GM11168 (cell line): ENCODE measurements around the gene ATP5F1E.

Source experiments
- in situ Hi-C: fragments of 300-500 bp; cut with MboI; formaldehyde crosslinking; loops from one replicate; pipeline ENCODE4 v1.12.0; 2022; ENCODE audit warnings: low sequenced_read_pairs; ENCODE audit not compliant: unreplicated experiment

Gene ATP5F1E

GRCh38 chr20:59032023-59032712 lies at the start of gene ATP5F1E:
ATP5F1E (minus strand) TSS chr20:59032335; CDS start chr20:59032251, 84 bp downstream.
- in situ Hi-C loops: no loop called here

GRCh38 chr20:59081036-59081435 lies 48.9 kb upstream of the ATP5F1E start:
- in situ Hi-C loops: no loop called here

GRCh38 chr20:59078231-59078630 lies 46.1 kb upstream of the ATP5F1E start:
- in situ Hi-C loops: no loop called here

GRCh38 chr20:59077705-59078104 lies 45.6 kb upstream of the ATP5F1E start:
- in situ Hi-C loops: no loop called here

GRCh38 chr20:59075934-59076508 lies 43.9 kb upstream of the ATP5F1E start:
- in situ Hi-C loops: no loop called here

GRCh38 chr20:59074456-59074855 lies 42.3 kb upstream of the ATP5F1E start:
- in situ Hi-C loops: no loop called here

- in situ Hi-C loops: no loop called here
Measured at GRCh38 chr20:59073582-59073981, 41.4 kb upstream of the ATP5F1E start.

GRCh38 chr20:59071216-59071615 lies 39.1 kb upstream of the ATP5F1E start:
- in situ Hi-C loops: no loop called here

- in situ Hi-C loops: no loop called here
Measured at GRCh38 chr20:59069026-59069425, 36.9 kb upstream of the ATP5F1E start.

GRCh38 chr20:59068534-59068933 lies 36.4 kb upstream of the ATP5F1E start:
- in situ Hi-C loops: no loop called here

- in situ Hi-C loops: no loop called here
Measured at GRCh38 chr20:59064214-59064722, 32.1 kb upstream of the ATP5F1E start.

GRCh38 chr20:59063358-59064213 lies 31.5 kb upstream of the ATP5F1E start:
- in situ Hi-C loops: no loop called here

- in situ Hi-C loops: no loop called here
Measured at GRCh38 chr20:59062081-59062480, 29.9 kb upstream of the ATP5F1E start.

GRCh38 chr20:59055302-59055701 lies 23.2 kb upstream of the ATP5F1E start:
- in situ Hi-C loops: no loop called here

GRCh38 chr20:59051666-59052185 lies 19.6 kb upstream of the ATP5F1E start:
- in situ Hi-C loops: no loop called here

GRCh38 chr20:59050437-59050836 lies 18.3 kb upstream of the ATP5F1E start:
- in situ Hi-C loops: no loop called here

- in situ Hi-C loops: no loop called here
Measured at GRCh38 chr20:59048681-59049030, 16.5 kb upstream of the ATP5F1E start.

- in situ Hi-C loops: no loop called here
Measured at GRCh38 chr20:59047938-59048680, 16.0 kb upstream of the ATP5F1E start.

- in situ Hi-C loops: no loop called here
Measured at GRCh38 chr20:59046862-59047261, 14.7 kb upstream of the ATP5F1E start.

- in situ Hi-C loops: loop anchor here (5.0 kb wide), 1 partner anchor 37 kb away; the partner anchor contains the start of gene CTSZ
Measured at GRCh38 chr20:59044796-59045195, 12.7 kb upstream of the ATP5F1E start.
